GM12878 (cell line): ENCODE results near the gene CACNA2D4. TPM values are rescaled to one million over a fixed set of nuclear protein-coding genes. Genes with fewer than 3 reads are reported as not detected.

ENCODE experiments used
- ATAC-seq: fragments of 200-7000 bp; cut with Tn5 transposase; 3 replicates; pipeline ENCODE4 v1.9.1; 2020; ENCODE audit warnings: mild to moderate bottlenecking, moderate library complexity
- BruUV-seq: library from RNA; stranded (reverse); fragments of 400-500 nt; replicated peaks from 2 replicates; lab custom pipeline; 2021; lab: Mats Ljungman, UMichigan
- CTCF ChIA-PET: fragments of 300-600 bp; sonication (Branson Sonifier 250); formaldehyde crosslinking; extraction: SDS; loops from one replicate; lab custom pipeline; 2021; ENCODE audit warnings: inconsistent platforms; lab: Yijun Ruan, JAX
- POLR2A ChIA-PET: fragments of 350-600 bp; formaldehyde crosslinking; extraction: SDS; loops from one replicate; lab custom pipeline; 2021; ENCODE audit warnings: inconsistent platforms; lab: Charles Lee
- RAD21 ChIA-PET: fragments of 300-600 bp; sonication (Branson Sonifier 250); formaldehyde crosslinking; loops from one replicate; lab custom pipeline; 2023; ENCODE audit warnings: antibody characterized with exemption; ENCODE audit not compliant: unreplicated experiment; lab: Charles Lee
- SMC1A ChIA-PET: fragments of 300-600 bp; sonication (Branson Sonifier 250); formaldehyde crosslinking; loops from one replicate; lab custom pipeline; 2023; ENCODE audit not compliant: unreplicated experiment, uncharacterized antibody; lab: Charles Lee
- DNase-seq: peaks from one replicate; pipeline ENCODE4 v3.0.0-alpha.2; 2011; ENCODE audit warnings: low read depth, low spot score
- FAIRE-seq: peaks from 3 replicates; lab custom pipeline; 2011; peaks lifted over from hg19 to GRCh38; lab: Jason Lieb, UNC
- H2AFZ ChIP-seq: 2 replicates; pipeline ENCODE4 v1.6.0; 2011; ENCODE audit warnings: low read depth, low read length, control low read depth; ENCODE audit not compliant: control insufficient read depth
- H3K27ac ChIP-seq: 2 replicates; pipeline ENCODE4 v1.5.1; 2011; ENCODE audit warnings: control low read depth; ENCODE audit not compliant: control insufficient read depth, insufficient read depth
- H3K27me3 ChIP-seq, 2 experiments: replicated peaks in 1 of 2; 2 replicates each; pipeline versions ENCODE4 v1.6.0 to v1.6.1; 2011; ENCODE audit warnings: low read length in 1 of 2; ENCODE audit not compliant: control insufficient read depth in 2 of 2, insufficient read depth in 2 of 2
- H3K36me3 ChIP-seq, 2 experiments: 2 replicates each; pipeline ENCODE4 v1.5.1; 2011; ENCODE audit warnings: low read length in 1 of 2; ENCODE audit not compliant: control insufficient read depth in 2 of 2, insufficient read depth in 2 of 2
- H3K4me1 ChIP-seq: 2 replicates; pipeline ENCODE4 v1.6.1; 2011; ENCODE audit warnings: mild to moderate bottlenecking, low read length, moderate library complexity, mixed read lengths; ENCODE audit not compliant: control insufficient read depth, insufficient read depth
- H3K4me2 ChIP-seq: 2 replicates; pipeline ENCODE4 v1.6.0; 2011; ENCODE audit warnings: control low read depth; ENCODE audit not compliant: control insufficient read depth, insufficient read depth
- H3K4me3 ChIP-seq: fragments of 200-600 bp; sonication (generic); 2 replicates; pipeline ENCODE4 v1.5.1; 2016
- H3K79me2 ChIP-seq: 2 replicates; pipeline ENCODE4 v1.6.0; 2011; ENCODE audit warnings: low read length; ENCODE audit not compliant: control insufficient read depth, insufficient read depth
- H3K9ac ChIP-seq: 2 replicates; pipeline ENCODE4 v1.8.0; 2011; ENCODE audit warnings: low read length, control low read depth, mixed read lengths; ENCODE audit not compliant: control insufficient read depth, insufficient read depth
- H3K9me3 ChIP-seq: replicated peaks from 3 replicates; pipeline ENCODE4 v1.5.1; 2011; ENCODE audit warnings: mild to moderate bottlenecking, low read length; ENCODE audit not compliant: control insufficient read depth, insufficient read depth
- H4K20me1 ChIP-seq: 2 replicates; pipeline ENCODE4 v1.6.0; 2011; ENCODE audit not compliant: control insufficient read depth, insufficient read depth
- CBX5 ChIP-seq: sonication (generic); IDR thresholded peaks from 2 replicates; pipeline ENCODE4 v1.6.1; 2016; ENCODE audit warnings: low read depth, moderate library complexity, mild to moderate bottlenecking, inconsistent platforms
- CHD4 ChIP-seq: fragments of 200-600 bp; sonication (generic); IDR thresholded peaks from 2 replicates; pipeline ENCODE4 v1.6.1; 2016; ENCODE audit warnings: mild to moderate bottlenecking
- GATAD2B ChIP-seq: fragments of 450-650 bp; conservative IDR thresholded peaks from 2 replicates; pipeline ENCODE4 v1.6.1; 2017; ENCODE audit warnings: low read depth, mild to moderate bottlenecking, moderate library complexity
- KLF5 ChIP-seq: fragments of 450-650 bp; IDR thresholded peaks from 2 replicates; pipeline ENCODE4 v1.6.1; 2014; ENCODE audit warnings: mild to moderate bottlenecking; ENCODE audit not compliant: partially characterized antibody
- MTA2 ChIP-seq: fragments of 450-650 bp; IDR thresholded peaks from 2 replicates; pipeline ENCODE4 v1.6.1; 2016; ENCODE audit warnings: low read depth, mild to moderate bottlenecking, moderate library complexity
- RELA ChIP-seq: fragments of 450-650 bp; IDR thresholded peaks from 2 replicates; pipeline ENCODE4 v1.8.0; 2014; ENCODE audit warnings: borderline replicate concordance; ENCODE audit not compliant: partially characterized antibody
- RFX5 ChIP-seq: IDR thresholded peaks from 2 replicates; pipeline ENCODE4 v1.6.1; 2011; ENCODE audit warnings: low read depth, low read length, improper control_type of control experiment
- STAT3 ChIP-seq: IDR thresholded peaks from 2 replicates; pipeline ENCODE4 v1.6.1; 2011; ENCODE audit warnings: low read depth, low read length, improper control_type of control experiment
- YBX1 ChIP-seq: fragments of 450-650 bp; IDR thresholded peaks from 2 replicates; pipeline ENCODE4 v1.6.1; 2016; ENCODE audit warnings: antibody characterized with exemption
- ZNF217 ChIP-seq: fragments of 450-650 bp; IDR thresholded peaks from 2 replicates; pipeline ENCODE4 v1.6.1; 2017; ENCODE audit warnings: antibody characterized with exemption, mild to moderate bottlenecking
- WGBS: methylation state at CpG from one replicate; pipeline ENCODE4 v1.1.6; 2016; ENCODE audit warnings: low lambda C conversion rate; ENCODE audit not compliant: insufficient replicate concordance, insufficient coverage; ENCODE audit errors: missing lambda C conversion rate; 5-methylcytosine and 5-hydroxymethylcytosine counted together
- in situ Hi-C: fragments of 300-500 bp; cut with MboI; formaldehyde crosslinking; loops from 9 replicates; pipeline ENCODE4 v1.14.3; 2018; ENCODE audit warnings: mixed read lengths
- intact Hi-C: fragments of 100-400 bp; cut with micrococcal nuclease; formaldehyde crosslinking; loops from one replicate; pipeline ENCODE4 v1.14.2; 2022; ENCODE audit not compliant: unreplicated experiment
- polyA plus RNA-seq, 11 experiments: library from polyadenylated mRNA; depleted of rRNA in 4 of 11; unstranded in 6 of 11; stranded (reverse) in 5 of 11; fragments of >200 nt; fragmentation: Nextera tagmentation in 4 of 11; fragmentation: Illumina TruSeq in 1 of 11; extraction: Ambion mirVana in 4 of 11; extraction: Trizol in 1 of 11; gene quantifications; 1 replicate in 1 of 11; 2 replicates in 10 of 11; pipeline versions ENCODE4 v1.2.1 to v1.2.3, GENCODE V29; 2011 to 2016; ENCODE audit warnings: inconsistent platforms in 2 of 11, missing spikeins in 2 of 11, low read depth in 1 of 11
- total RNA-seq, 4 experiments: library from RNA; depleted of rRNA in 3 of 4; stranded (reverse); fragments of >200 nt in 3 of 4; fragmentation: Illumina TruSeq in 1 of 4; extraction: Trizol in 1 of 4; gene quantifications; 2 replicates each; pipeline versions ENCODE4 v1.2.1 to v1.2.3, GENCODE V29; 2013 to 2021
- TF ChIP-seq, protein P1 (sequence below): fragments of 450-650 bp; IDR thresholded peaks from 2 replicates; pipeline ENCODE4 v1.6.1; 2016; ENCODE audit warnings: mild to moderate bottlenecking
- TF ChIP-seq, protein P2 (sequence below): IDR thresholded peaks from 2 replicates; pipeline ENCODE4 v1.6.1; 2011; ENCODE audit warnings: mild to moderate bottlenecking, low read depth, low read length, moderate library complexity; ENCODE audit not compliant: insufficient replicate concordance
- TF ChIP-seq, protein P3 (sequence below): fragments of 150-350 bp; IDR thresholded peaks from 2 replicates; pipeline ENCODE4 v1.6.1; 2014; ENCODE audit warnings: mild to moderate bottlenecking, low read depth, low read length
- TF ChIP-seq, protein P4 (sequence below): IDR thresholded peaks from 2 replicates; pipeline ENCODE4 v1.6.1; 2012; ENCODE audit warnings: low read depth, low read length, improper control_type of control experiment

The CACNA2D4 gene
- total and polyA plus RNA-seq, 10 of the 15 experiments (the other 5 are each of a cell fraction or from before 2014, with no cell fraction given), result 0.03 to 1.0 (median 0.65) TPM

DNA sequence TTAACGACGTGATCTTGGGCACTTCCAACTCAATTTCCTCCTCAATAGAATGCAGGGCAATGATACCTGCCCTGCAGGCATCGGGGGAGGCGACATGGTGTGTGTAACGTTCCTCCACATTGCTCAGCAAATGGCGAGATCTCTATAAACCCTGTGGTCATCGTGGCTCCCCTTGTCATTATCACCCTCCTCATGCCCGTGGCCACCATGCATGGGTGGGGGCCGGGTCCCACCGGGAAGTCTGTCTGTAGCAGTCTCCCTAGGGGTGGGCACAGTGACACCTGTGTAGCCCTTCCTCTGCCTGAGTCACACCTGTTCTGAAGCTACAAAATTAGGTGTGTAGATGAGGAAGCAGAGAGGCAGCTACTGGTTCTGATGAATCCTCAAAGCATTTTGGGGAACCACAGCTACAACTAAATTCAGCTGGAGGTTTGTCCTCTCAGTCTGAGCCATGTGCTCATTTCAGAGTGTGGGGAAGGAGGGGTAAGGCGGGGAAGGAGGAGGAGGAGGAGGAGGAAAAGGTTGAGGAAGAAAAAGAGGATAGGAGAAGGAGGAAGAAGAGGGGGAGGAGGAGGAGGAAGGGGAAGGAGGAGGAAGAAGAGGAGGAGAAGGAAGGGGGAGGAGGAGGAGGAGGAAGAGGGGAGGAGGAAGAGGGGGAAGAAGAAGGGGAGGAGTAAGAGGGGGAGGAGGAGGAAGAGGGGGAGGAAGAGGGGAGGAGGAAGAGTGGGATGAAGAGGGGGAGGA is 11.0 kb upstream of the CACNA2D4 start (continued):
- TF ChIP-seq, protein P1, sequence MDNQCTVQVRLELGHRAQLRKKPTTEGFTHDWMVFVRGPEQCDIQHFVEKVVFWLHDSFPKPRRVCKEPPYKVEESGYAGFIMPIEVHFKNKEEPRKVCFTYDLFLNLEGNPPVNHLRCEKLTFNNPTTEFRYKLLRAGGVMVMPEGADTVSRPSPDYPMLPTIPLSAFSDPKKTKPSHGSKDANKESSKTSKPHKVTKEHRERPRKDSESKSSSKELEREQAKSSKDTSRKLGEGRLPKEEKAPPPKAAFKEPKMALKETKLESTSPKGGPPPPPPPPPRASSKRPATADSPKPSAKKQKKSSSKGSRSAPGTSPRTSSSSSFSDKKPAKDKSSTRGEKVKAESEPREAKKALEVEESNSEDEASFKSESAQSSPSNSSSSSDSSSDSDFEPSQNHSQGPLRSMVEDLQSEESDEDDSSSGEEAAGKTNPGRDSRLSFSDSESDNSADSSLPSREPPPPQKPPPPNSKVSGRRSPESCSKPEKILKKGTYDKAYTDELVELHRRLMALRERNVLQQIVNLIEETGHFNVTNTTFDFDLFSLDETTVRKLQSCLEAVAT, result no peak

DNA sequence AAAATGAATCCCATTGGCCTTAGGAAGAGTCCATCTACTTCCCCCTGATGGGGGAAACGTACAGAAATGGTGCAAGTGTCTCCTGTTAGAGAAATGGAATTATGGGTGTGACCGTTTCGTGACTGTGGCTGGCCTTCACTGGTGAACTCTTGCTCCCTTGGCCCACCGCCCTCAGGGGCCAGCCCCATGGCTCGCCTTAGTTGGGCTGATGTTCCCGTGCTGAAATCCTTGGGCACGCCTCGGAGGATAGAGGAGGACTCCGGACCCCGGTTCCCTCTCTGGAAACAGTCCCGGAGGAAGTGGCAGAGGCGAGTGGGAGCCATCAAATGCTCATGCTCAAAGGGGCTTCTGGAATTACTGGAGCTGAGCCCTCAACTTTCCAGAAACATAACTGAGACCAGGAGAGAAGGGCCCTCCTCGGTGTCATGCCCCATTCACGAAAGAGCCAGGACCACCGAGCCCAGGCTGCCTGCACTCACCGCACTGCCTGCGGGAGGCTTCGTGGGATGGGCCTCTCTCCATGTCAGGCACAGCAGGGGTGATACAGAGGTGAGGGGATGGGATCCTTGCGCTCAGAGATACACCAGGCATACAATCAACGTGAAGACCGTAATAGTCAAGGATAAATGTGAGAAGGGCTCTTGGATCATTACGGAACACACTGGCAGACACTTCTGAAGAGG is 10.1 kb upstream of the CACNA2D4 start:
- RAD21 ChIA-PET, result no interaction called here
- no peak for FAIRE-seq
- 72% methylated on average over 22 of the region's 22 CpGs for WGBS
- TF ChIP-seq, protein P2, sequence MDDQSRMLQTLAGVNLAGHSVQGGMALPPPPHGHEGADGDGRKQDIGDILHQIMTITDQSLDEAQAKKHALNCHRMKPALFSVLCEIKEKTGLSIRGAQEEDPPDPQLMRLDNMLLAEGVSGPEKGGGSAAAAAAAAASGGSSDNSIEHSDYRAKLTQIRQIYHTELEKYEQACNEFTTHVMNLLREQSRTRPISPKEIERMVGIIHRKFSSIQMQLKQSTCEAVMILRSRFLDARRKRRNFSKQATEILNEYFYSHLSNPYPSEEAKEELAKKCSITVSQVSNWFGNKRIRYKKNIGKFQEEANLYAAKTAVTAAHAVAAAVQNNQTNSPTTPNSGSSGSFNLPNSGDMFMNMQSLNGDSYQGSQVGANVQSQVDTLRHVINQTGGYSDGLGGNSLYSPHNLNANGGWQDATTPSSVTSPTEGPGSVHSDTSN, result no peak
- TF ChIP-seq RELA, result no peak
- no peak for TF ChIP-seq KLF5
- no peak for TF ChIP-seq STAT3
- TF ChIP-seq, protein P3, sequence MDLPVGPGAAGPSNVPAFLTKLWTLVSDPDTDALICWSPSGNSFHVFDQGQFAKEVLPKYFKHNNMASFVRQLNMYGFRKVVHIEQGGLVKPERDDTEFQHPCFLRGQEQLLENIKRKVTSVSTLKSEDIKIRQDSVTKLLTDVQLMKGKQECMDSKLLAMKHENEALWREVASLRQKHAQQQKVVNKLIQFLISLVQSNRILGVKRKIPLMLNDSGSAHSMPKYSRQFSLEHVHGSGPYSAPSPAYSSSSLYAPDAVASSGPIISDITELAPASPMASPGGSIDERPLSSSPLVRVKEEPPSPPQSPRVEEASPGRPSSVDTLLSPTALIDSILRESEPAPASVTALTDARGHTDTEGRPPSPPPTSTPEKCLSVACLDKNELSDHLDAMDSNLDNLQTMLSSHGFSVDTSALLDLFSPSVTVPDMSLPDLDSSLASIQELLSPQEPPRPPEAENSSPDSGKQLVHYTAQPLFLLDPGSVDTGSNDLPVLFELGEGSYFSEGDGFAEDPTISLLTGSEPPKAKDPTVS, result no peak
- TF ChIP-seq CBX5, result no peak
- no peak for TF ChIP-seq CHD4
- no peak for TF ChIP-seq GATAD2B
- TF ChIP-seq RFX5, result no peak
- no peak for TF ChIP-seq YBX1
- no peak for TF ChIP-seq ZNF217
- no peak for TF ChIP-seq MTA2
- TF ChIP-seq, protein P4, sequence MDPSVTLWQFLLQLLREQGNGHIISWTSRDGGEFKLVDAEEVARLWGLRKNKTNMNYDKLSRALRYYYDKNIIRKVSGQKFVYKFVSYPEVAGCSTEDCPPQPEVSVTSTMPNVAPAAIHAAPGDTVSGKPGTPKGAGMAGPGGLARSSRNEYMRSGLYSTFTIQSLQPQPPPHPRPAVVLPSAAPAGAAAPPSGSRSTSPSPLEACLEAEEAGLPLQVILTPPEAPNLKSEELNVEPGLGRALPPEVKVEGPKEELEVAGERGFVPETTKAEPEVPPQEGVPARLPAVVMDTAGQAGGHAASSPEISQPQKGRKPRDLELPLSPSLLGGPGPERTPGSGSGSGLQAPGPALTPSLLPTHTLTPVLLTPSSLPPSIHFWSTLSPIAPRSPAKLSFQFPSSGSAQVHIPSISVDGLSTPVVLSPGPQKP, result no peak

More for the DNA sequence above, 10.1 kb upstream of the CACNA2D4 start:
- no peak overlapping the region for H2AFZ ChIP-seq
- ATAC-seq (no peak), DNase-seq (no peak)
- no peaks in the 10 kb centered on the region for H4K20me1 ChIP-seq
- no peaks in the 10 kb centered on the region for H3K9me3 ChIP-seq
- in situ Hi-C loops (no loop called here), intact Hi-C loops (no loop called here)
- H3K4me2 ChIP-seq, result no peak overlapping the region
- ChIA-PET CTCF (interaction anchor here (1.5 to 4.6 kb wide), 2 partner anchors 11 to 138 kb away, joined by 3 to 43 read pairs; no protein-coding TSS in a partner anchor), SMC1A (interaction anchor here (0.8 to 3.2 kb wide), 2 partner anchors 11 to 137 kb away, joined by 3 to 14 read pairs; no protein-coding TSS in a partner anchor), POLR2A (no interaction called here)
- H3K79me2 ChIP-seq, result no peaks in the 10 kb centered on the region
- no peak overlapping the region for H3K4me3 ChIP-seq
- peaks cover 23% of the 10 kb centered on the region for H3K4me1 ChIP-seq
- H3K36me3 ChIP-seq, result no peaks in the 10 kb centered on the region
- H3K9ac ChIP-seq, result no peak overlapping the region
- H3K27me3 ChIP-seq, result no peaks in the 10 kb centered on the region; a peak in 1 of 4 replicates
- BruUV-seq, result no TSS peak
- no peak overlapping the region for H3K27ac ChIP-seq
